Cardiac fibroblast (primary cell): ENCODE data around the gene LSS.

Experiments
- DNase-seq, 2 donors: peaks; one replicate each; pipeline versions ENCODE4 v3.0.0 to v3.0.0-alpha.2; 2010; ENCODE audit warnings: low read depth in 2 of 2
- H3K4me3 ChIP-seq, 2 donors: replicated peaks in 1 of 2; 1 replicate in 1 of 2; 2 replicates in 1 of 2; pipeline ENCODE4 v1.5.1; 2011; ENCODE audit warnings: low read depth in 2 of 2, low read length in 2 of 2, mild to moderate bottlenecking in 2 of 2, moderate library complexity in 1 of 2
- TF ChIP-seq, protein P1 (sequence below): IDR thresholded peaks from one replicate; pipeline ENCODE4 v1.5.1; 2011; ENCODE audit warnings: low read depth, mild to moderate bottlenecking, low read length, inconsistent platforms

Gene LSS

DNA sequence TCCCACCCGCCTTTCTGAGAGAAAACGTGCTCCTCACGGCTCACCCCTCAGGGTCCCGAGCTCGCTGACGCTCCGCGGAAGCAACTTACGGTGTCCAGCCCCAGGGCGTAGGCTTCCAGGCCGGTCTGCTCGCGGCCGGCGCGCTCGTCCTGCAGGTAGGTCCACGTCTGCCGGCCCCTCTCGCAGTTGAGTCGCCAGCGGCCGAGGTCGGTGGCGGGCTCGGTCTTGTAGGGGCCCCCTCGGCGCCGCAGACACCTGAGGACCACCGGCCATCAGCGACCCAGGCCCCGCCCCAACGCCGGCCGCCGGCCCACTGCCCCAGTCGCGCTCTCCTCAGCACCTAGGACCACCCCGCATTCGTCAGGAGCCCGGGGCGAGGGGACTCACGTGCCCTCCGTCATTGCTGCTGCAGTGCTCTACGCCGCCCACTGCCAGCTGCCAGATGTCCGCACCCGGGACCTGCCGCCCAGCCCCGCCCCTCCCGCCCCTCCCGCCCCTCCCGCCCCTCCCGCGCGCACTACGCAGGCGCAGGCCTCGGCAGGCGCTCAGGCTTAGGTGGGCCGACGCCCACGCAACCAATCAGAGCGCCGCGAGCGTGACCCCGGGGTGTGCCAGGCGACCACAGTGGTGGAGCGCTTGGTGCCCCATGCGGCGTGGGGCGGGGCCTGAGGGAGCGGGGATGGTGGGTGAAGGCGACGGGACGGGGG, at the start of gene LSS:
TSS of gene LSS (minus strand) at position 430 of the 707 bp plus-strand sequence. CDS start at position 401, 29 bp downstream.
- H3K4me3 ChIP-seq, result peak within 1 kb of the TSS; percentile 76 to 91
- DNase-seq, result peak; percentile 98 to 100
- TF ChIP-seq, protein P1, sequence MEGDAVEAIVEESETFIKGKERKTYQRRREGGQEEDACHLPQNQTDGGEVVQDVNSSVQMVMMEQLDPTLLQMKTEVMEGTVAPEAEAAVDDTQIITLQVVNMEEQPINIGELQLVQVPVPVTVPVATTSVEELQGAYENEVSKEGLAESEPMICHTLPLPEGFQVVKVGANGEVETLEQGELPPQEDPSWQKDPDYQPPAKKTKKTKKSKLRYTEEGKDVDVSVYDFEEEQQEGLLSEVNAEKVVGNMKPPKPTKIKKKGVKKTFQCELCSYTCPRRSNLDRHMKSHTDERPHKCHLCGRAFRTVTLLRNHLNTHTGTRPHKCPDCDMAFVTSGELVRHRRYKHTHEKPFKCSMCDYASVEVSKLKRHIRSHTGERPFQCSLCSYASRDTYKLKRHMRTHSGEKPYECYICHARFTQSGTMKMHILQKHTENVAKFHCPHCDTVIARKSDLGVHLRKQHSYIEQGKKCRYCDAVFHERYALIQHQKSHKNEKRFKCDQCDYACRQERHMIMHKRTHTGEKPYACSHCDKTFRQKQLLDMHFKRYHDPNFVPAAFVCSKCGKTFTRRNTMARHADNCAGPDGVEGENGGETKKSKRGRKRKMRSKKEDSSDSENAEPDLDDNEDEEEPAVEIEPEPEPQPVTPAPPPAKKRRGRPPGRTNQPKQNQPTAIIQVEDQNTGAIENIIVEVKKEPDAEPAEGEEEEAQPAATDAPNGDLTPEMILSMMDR, result no peak

DNA sequence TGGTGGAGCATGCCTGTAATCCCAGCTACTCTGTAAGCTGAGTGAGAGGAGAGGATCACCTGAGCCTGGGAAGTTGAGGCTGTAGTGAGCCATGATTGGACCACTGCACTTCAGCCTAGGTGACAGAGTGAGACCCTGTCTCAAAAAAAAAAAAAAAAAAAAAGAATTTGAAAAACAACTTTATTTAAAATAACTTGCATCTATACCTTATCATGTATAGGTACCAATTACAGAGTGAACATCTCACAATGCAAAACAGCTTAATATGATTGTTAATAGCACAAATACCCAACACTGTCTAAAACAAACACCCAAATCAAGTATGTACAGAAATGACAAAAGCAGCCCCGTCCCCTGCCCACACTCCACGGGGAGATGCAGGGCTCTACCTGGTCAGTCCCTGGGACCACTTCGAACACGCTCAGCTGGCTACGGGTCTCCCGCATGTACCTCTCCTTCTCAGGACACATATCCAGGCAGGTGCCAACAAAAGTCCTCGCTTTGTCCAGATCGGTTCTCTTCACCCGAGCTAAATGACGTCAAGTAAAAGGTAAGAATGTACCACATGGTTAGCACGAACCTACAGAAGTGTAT, 46.3 kb upstream of the LSS start:
- no peak for DNase-seq
- no peak overlapping the region for H3K4me3 ChIP-seq
- TF ChIP-seq, protein P1, result no peak

DNA sequence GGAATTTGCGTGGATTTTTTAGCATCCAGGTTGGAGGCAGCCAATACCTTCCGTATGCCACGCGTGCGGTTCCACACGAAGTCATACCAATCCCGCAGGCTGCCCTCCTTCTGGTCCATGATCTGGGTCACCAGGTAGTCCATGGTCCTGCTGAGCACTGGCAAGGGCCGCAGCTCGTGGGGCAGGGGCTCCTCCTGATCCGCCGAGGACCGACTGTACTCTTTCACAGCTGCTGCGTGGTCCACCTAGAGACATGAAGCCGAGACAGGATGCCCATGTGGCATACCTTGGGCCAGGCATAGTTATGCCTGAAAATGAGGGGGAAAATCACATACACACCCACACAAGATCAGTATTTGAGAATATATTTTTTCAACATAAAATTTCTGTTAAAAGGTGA, 44.8 kb upstream of the LSS start:
- no peak overlapping the region for H3K4me3 ChIP-seq
- TF ChIP-seq, protein P1, result no peak
- no peak for DNase-seq

DNA sequence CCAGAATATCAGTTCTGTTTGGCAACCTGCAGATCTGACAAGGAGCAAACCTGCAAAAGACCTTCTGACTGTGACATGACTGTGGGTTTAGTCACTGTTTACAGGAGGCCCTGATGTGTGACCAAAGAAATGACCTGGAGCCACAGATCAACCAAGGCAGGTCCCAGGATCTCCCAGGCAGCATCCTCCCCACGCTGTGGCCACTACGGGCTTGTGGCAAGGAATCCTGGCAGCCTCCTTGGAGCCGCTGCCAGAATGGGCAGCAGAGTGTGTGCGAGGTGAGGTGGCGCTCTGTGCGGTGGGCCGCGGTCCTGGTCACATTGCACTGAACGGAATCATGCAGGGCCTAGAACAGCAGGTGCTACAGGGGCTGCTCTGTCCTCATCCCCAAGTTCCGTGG, 40.9 kb upstream of the LSS start:
- DNase-seq, result no peak
- TF ChIP-seq, protein P1, result no peak
- H3K4me3 ChIP-seq, result no peak overlapping the region

DNA sequence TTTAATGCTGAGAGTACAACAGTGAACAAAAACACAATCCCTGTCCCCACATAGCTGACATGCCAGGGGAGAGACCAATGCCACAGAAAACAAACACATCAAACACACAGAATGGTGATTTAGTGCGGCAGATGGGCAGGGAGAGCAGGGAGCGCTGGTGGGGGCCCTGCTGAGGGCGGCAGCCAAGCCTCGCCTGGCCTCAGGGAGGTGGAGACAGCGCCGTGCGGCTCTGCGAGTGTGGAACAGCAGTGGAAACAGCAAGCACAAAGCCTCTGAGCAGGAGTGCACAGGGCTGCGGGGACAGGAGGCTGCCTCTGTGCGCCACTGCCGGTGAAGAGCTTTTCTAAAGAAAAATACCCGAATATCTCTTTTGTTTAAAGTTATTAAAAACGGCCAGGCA, 39.8 kb upstream of the LSS start:
- TF ChIP-seq, protein P1, result no peak
- no peak for DNase-seq
- H3K4me3 ChIP-seq, result no peak overlapping the region

DNA sequence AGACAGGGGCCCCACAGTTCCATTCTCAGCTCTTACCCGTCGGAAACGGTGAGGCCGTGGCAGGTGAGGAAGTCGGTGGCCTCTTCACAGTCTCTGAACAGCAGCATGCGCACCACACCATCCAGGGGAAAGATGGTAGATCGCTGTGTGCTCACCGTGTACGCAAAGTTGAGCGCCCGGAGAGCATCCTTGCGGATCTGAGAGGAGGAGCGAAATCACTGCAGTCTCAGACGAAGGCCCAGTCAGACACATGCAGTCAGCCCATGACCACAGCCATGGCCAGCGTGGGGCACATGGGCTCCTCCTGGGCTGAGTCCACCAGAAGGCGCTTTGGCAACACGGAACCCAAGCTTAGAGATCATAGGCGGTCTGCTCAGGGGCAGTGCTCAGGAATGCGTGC, 38.4 kb upstream of the LSS start:
- no peak for DNase-seq
- no peak overlapping the region for H3K4me3 ChIP-seq
- TF ChIP-seq, protein P1, result no peak
